GM19025 (cell line): Measurements from ENCODE around the gene TEX44.

Experiments
- ATAC-seq: cut with Tn5 transposase; IDR thresholded peaks from one replicate; pipeline ENCODE4 v1.9.1; 2021; ENCODE audit warnings: mild to moderate bottlenecking, low read depth, moderate library complexity; ENCODE audit not compliant: unreplicated experiment

Gene TEX44

GRCh38 chr2:231604101-231604684 lies 11.5 kb downstream of the TEX44 start:
- peak; percentile 53 for ATAC-seq

- ATAC-seq, result peak; percentile 89
Observed at GRCh38 chr2:231604685-231605606, 12.3 kb downstream of the TEX44 start.

GRCh38 chr2:231605607-231606091 lies 13.0 kb downstream of the TEX44 start:
- ATAC-seq, result no peak

GRCh38 chr2:231606941-231607340 lies 14.3 kb downstream of the TEX44 start:
- no peak for ATAC-seq

GRCh38 chr2:231611273-231612108 lies 18.8 kb downstream of the TEX44 start:
- no peak for ATAC-seq

GRCh38 chr2:231612109-231612455 lies 19.4 kb downstream of the TEX44 start:
- no peak for ATAC-seq

GRCh38 chr2:231612456-231613330 lies 20.0 kb downstream of the TEX44 start:
- peak; percentile 33 for ATAC-seq

GRCh38 chr2:231613331-231613662 lies 20.6 kb downstream of the TEX44 start:
- ATAC-seq, result no peak

GRCh38 chr2:231613663-231614558 lies 21.2 kb downstream of the TEX44 start:
- ATAC-seq, result peak; percentile 62

- no peak for ATAC-seq
Observed at GRCh38 chr2:231614559-231615057, 21.9 kb downstream of the TEX44 start.

GRCh38 chr2:231615058-231615671 lies 22.5 kb downstream of the TEX44 start:
- no peak for ATAC-seq

- ATAC-seq, result no peak
Observed at GRCh38 chr2:231616296-231616695, 23.6 kb downstream of the TEX44 start.

GRCh38 chr2:231617059-231617926 lies 24.6 kb downstream of the TEX44 start:
- no peak for ATAC-seq

GRCh38 chr2:231621051-231621879 lies 28.6 kb downstream of the TEX44 start:
- ATAC-seq, result no peak

- ATAC-seq, result no peak
Observed at GRCh38 chr2:231622963-231623362, 30.3 kb downstream of the TEX44 start.

- ATAC-seq, result no peak
Observed at GRCh38 chr2:231626449-231626848, 33.8 kb downstream of the TEX44 start.
